HepG2 (cell line): ENCODE results near the gene SPRED2. TPM values are rescaled to one million over a fixed set of nuclear protein-coding genes. Genes with fewer than 3 reads are reported as not detected.

Experiments used
- BCL6 ChIP-seq: IDR thresholded peaks from 2 replicates; pipeline ENCODE4 v1.6.1; 2016; ENCODE audit warnings: missing genetic modification reagents, missing compliant biosample characterization
- KDM5A ChIP-seq: fragments of 200-600 bp; sonication (generic); IDR thresholded peaks from 2 replicates; pipeline ENCODE4 v1.7.0; 2018; ENCODE audit warnings: antibody characterized with exemption, mild to moderate bottlenecking, low read length, borderline replicate concordance
- KDM6A ChIP-seq: IDR thresholded peaks from 2 replicates; pipeline ENCODE4 v1.6.1; 2016; ENCODE audit warnings: low read depth
- KMT2A ChIP-seq: sonication (generic); formaldehyde crosslinking; IDR thresholded peaks from 2 replicates; pipeline ENCODE4 v1.4.0; 2020; ENCODE audit warnings: missing genetic modification reagents
- NBN ChIP-seq: fragments of 450-650 bp; conservative IDR thresholded peaks from 2 replicates; pipeline ENCODE4 v1.6.1; 2017
- NFYC ChIP-seq: IDR thresholded peaks from 2 replicates; pipeline ENCODE4 v1.6.1; 2016; ENCODE audit warnings: missing genetic modification reagents, missing compliant biosample characterization
- SNAI1 ChIP-seq: sonication (generic); formaldehyde crosslinking; IDR thresholded peaks from 2 replicates; pipeline ENCODE4 v1.5.0; 2020; ENCODE audit warnings: mild to moderate bottlenecking, missing genetic modification reagents, borderline replicate concordance
- SP2 ChIP-seq: sonication (generic); formaldehyde crosslinking; IDR thresholded peaks from 2 replicates; pipeline ENCODE4 v1.5.1; 2020; ENCODE audit warnings: mild to moderate bottlenecking, missing genetic modification reagents
- TIGD3 ChIP-seq: sonication (generic); formaldehyde crosslinking; IDR thresholded peaks from 2 replicates; pipeline ENCODE4 v1.5.1; 2020; ENCODE audit warnings: mild to moderate bottlenecking, missing genetic modification reagents, borderline replicate concordance
- TP53 ChIP-seq: sonication (generic); formaldehyde crosslinking; conservative IDR thresholded peaks from 2 replicates; pipeline ENCODE4 v1.4.0; 2020; ENCODE audit warnings: missing genetic modification reagents
- ZBTB37 ChIP-seq: sonication (generic); formaldehyde crosslinking; IDR thresholded peaks from 2 replicates; pipeline ENCODE4 v1.4.0; 2020; ENCODE audit warnings: mild to moderate bottlenecking, missing genetic modification reagents
- ZBTB38 ChIP-seq: sonication (generic); formaldehyde crosslinking; IDR thresholded peaks from 2 replicates; pipeline ENCODE4 v1.5.1; 2020; ENCODE audit warnings: mild to moderate bottlenecking, missing genetic modification reagents
- ZEB1 ChIP-seq: IDR thresholded peaks from 2 replicates; pipeline ENCODE4 v1.6.1; 2012; ENCODE audit warnings: mild to moderate bottlenecking, low read depth, inconsistent platforms; ENCODE audit not compliant: insufficient replicate concordance
- ZNF18 ChIP-seq: sonication (generic); formaldehyde crosslinking; IDR thresholded peaks from 2 replicates; pipeline ENCODE4 v1.8.0; 2022; ENCODE audit warnings: mild to moderate bottlenecking, missing genetic modification reagents; ENCODE audit not compliant: insufficient replicate concordance
- ZNF629 ChIP-seq: sonication (generic); formaldehyde crosslinking; conservative IDR thresholded peaks from 2 replicates; pipeline ENCODE4 v1.5.0; 2020; ENCODE audit warnings: missing genetic modification reagents
- ZNF746 ChIP-seq: sonication (generic); formaldehyde crosslinking; IDR thresholded peaks from 2 replicates; pipeline ENCODE4 v1.8.0; 2022; ENCODE audit warnings: mild to moderate bottlenecking, missing genetic modification reagents
- ZNF83 ChIP-seq: sonication (generic); formaldehyde crosslinking; IDR thresholded peaks from 2 replicates; pipeline ENCODE4 v1.4.0; 2020; ENCODE audit warnings: missing genetic modification reagents, mild to moderate bottlenecking, borderline replicate concordance
- polyA plus RNA-seq, 8 experiments: library from polyadenylated mRNA; depleted of rRNA in 3 of 8; stranded (reverse) in 7 of 8; unstranded in 1 of 8; fragments of >200 nt; fragmentation: Illumina TruSeq in 4 of 8; extraction: Trizol in 4 of 8; gene quantifications; 2 replicates each; pipeline versions ENCODE4 v1.2.1 to v1.2.3, GENCODE V29; 2011 to 2016; ENCODE audit warnings: low read depth in 4 of 8, missing spikeins in 1 of 8, mixed read lengths in 1 of 8; ENCODE audit not compliant: insufficient read depth in 1 of 8
- total RNA-seq, 5 experiments: library from RNA; depleted of rRNA; stranded (reverse); fragments of >200 nt; fragmentation: Illumina TruSeq; extraction: Trizol; gene quantifications; 2 replicates each; pipeline ENCODE4 v1.2.3, GENCODE V29; 2016; ENCODE audit warnings: low read depth in 1 of 5
- TF ChIP-seq, protein P1 (sequence below): sonication (generic); formaldehyde crosslinking; IDR thresholded peaks from 2 replicates; pipeline ENCODE4 v1.4.0; 2020; ENCODE audit warnings: missing genetic modification reagents, borderline replicate concordance
- TF ChIP-seq, protein P2 (sequence below): sonication (generic); formaldehyde crosslinking; IDR thresholded peaks from 2 replicates; pipeline ENCODE4 v1.4.0; 2020; ENCODE audit warnings: missing genetic modification reagents, borderline replicate concordance

The SPRED2 gene
- total and polyA plus RNA-seq, 2 of the 13 experiments (the other 11 are each of a cell fraction or from before 2014, with no cell fraction given): 13.0 to 37.0 TPM

DNA sequence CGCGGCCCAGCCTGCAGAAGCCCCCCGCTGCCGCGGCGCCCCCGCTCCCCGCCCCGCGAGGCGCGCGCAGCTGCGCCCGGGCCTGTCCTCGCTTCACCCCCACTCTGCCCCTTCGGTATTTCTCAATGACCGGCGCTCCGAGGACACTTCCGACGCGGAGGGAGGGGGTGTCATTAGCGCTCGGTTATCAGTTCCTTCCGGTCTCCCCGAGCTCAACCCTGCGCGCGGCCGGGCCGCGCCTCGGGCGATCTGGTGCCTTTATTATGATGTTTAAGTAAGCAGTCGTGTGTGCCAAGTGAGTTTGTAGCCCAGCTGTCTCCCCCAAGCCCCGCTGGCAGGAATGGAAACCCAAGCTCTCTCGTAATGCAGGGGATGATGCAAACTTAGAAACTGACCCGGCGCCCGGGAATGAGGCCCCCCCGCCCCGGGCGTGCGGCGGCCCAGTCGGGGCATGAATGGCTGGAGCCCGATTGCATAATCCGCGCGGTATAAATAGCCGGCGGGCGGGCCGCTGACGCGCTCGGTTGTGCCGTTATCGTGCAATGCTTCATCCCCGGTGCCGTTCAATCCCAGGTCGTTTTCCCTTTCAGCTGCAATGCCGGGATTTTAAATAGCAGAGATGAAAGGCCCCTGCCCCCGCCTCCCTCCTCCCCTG is 3.9 kb upstream of the SPRED2 start (continued):
- TF ChIP-seq ZNF83 (peak; percentile 5; the same call in 1 of the 2 replicates), ZNF18 (CRISPR knock-in tag) (peak; percentile 12), ZBTB38 (peak; percentile 40; the same call in 1 of the 2 replicates), KDM5A (peak; percentile 71), SNAI1 (CRISPR knock-in tag) (peak; percentile 19; the same call in 1 of the 2 replicates), ZEB1 (no peak), SP2 (no peak), KMT2A (CRISPR knock-in tag) (peak; percentile 23; the same call in 1 of the 2 replicates), NBN (no peak), ZNF746 (CRISPR knock-in tag) (peak; percentile 85), ZNF629 (CRISPR knock-in tag) (no peak; the same call in 1 of the 2 replicates), TP53 (CRISPR knock-in tag) (peak; percentile 65; the same call in 1 of the 2 replicates), KDM6A (CRISPR knock-in tag) (no peak; the same call in 1 of the 2 replicates), ZBTB37 (CRISPR knock-in tag) (no peak; the same call in 1 of the 2 replicates), TIGD3 (CRISPR knock-in tag) (no peak; the same call in 1 of the 2 replicates), BCL6 (CRISPR knock-in tag) (peak; percentile 68), NFYC (CRISPR knock-in tag) (peak; percentile 57)
- TF ChIP-seq, protein P1, sequence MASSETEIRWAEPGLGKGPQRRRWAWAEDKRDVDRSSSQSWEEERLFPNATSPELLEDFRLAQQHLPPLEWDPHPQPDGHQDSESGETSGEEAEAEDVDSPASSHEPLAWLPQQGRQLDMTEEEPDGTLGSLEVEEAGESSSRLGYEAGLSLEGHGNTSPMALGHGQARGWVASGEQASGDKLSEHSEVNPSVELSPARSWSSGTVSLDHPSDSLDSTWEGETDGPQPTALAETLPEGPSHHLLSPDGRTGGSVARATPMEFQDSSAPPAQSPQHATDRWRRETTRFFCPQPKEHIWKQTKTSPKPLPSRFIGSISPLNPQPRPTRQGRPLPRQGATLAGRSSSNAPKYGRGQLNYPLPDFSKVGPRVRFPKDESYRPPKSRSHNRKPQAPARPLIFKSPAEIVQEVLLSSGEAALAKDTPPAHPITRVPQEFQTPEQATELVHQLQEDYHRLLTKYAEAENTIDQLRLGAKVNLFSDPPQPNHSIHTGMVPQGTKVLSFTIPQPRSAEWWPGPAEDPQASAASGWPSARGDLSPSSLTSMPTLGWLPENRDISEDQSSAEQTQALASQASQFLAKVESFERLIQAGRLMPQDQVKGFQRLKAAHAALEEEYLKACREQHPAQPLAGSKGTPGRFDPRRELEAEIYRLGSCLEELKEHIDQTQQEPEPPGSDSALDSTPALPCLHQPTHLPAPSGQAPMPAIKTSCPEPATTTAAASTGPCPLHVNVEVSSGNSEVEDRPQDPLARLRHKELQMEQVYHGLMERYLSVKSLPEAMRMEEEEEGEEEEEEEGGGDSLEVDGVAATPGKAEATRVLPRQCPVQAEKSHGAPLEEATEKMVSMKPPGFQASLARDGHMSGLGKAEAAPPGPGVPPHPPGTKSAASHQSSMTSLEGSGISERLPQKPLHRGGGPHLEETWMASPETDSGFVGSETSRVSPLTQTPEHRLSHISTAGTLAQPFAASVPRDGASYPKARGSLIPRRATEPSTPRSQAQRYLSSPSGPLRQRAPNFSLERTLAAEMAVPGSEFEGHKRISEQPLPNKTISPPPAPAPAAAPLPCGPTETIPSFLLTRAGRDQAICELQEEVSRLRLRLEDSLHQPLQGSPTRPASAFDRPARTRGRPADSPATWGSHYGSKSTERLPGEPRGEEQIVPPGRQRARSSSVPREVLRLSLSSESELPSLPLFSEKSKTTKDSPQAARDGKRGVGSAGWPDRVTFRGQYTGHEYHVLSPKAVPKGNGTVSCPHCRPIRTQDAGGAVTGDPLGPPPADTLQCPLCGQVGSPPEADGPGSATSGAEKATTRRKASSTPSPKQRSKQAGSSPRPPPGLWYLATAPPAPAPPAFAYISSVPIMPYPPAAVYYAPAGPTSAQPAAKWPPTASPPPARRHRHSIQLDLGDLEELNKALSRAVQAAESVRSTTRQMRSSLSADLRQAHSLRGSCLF (CRISPR knock-in tag): no peak; the same call in 1 of the 2 replicates
- TF ChIP-seq, protein P2, sequence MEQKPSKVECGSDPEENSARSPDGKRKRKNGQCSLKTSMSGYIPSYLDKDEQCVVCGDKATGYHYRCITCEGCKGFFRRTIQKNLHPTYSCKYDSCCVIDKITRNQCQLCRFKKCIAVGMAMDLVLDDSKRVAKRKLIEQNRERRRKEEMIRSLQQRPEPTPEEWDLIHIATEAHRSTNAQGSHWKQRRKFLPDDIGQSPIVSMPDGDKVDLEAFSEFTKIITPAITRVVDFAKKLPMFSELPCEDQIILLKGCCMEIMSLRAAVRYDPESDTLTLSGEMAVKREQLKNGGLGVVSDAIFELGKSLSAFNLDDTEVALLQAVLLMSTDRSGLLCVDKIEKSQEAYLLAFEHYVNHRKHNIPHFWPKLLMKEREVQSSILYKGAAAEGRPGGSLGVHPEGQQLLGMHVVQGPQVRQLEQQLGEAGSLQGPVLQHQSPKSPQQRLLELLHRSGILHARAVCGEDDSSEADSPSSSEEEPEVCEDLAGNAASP: peak; percentile 97
